B cell (primary cell): ENCODE measurements around the gene CAV2. TPM values are rescaled to one million over a fixed set of nuclear protein-coding genes. Genes with fewer than 3 reads are reported as not detected.

Source experiments
- ATAC-seq: fragments of 200-7000 bp; cut with Tn5 transposase; one replicate; pipeline ENCODE4 v1.10.0; 2021; ENCODE audit warnings: low read depth, mild to moderate bottlenecking, moderate number of reproducible peaks, moderate library complexity
- CTCF ChIA-PET: fragments of 350-600 bp; sonication (Branson Sonifier 250); formaldehyde crosslinking; loops from one replicate; lab custom pipeline; 2021; ENCODE audit warnings: antibody characterized with exemption, inconsistent platforms; lab: Charles Lee
- POLR2A ChIA-PET: fragments of 350-600 bp; sonication (Branson Sonifier 250); formaldehyde crosslinking; loops from one replicate; lab custom pipeline; 2021; ENCODE audit warnings: antibody characterized with exemption; lab: Charles Lee
- DNase-seq: peaks from one replicate; pipeline ENCODE4 v3.0.0; 2013
- H2AFZ ChIP-seq: 2 replicates; pipeline ENCODE4 v1.6.1; 2012; ENCODE audit warnings: mild to moderate bottlenecking, low read depth, low read length; ENCODE audit not compliant: insufficient read depth, poor library complexity, severe bottlenecking
- H3K27ac ChIP-seq, 2 donors: 1 replicate in 1 of 2; 2 replicates in 1 of 2; pipeline ENCODE4 v1.5.1; 2012 to 2013; ENCODE audit warnings: low read length in 2 of 2, mild to moderate bottlenecking in 2 of 2, moderate library complexity in 1 of 2
- H3K27me3 ChIP-seq, 4 experiments: fragments of 200-600 bp in 1 of 4; sonication (generic) in 1 of 4; replicated peaks in 1 of 4; 1 replicate in 2 of 4; 2 replicates in 2 of 4; pipeline versions ENCODE4 v1.6.1 to v1.7.0; 2013 to 2016; ENCODE audit warnings: low read length in 3 of 4, mild to moderate bottlenecking in 2 of 4, mixed read lengths in 1 of 4, moderate library complexity in 1 of 4; ENCODE audit not compliant: insufficient read depth in 4 of 4, control insufficient read depth in 3 of 4; ENCODE audit errors: control extremely low read depth in 1 of 4
- H3K36me3 ChIP-seq, 2 experiments: replicated peaks in 1 of 2; 1 replicate in 1 of 2; 2 replicates in 1 of 2; pipeline versions ENCODE4 v1.6.1 to v1.7.1; 2013; ENCODE audit warnings: low read length in 1 of 2; ENCODE audit not compliant: insufficient read depth in 2 of 2, control insufficient read depth in 1 of 2; ENCODE audit errors: control extremely low read depth in 1 of 2, extremely low read depth in 1 of 2
- H3K4me1 ChIP-seq, 2 donors: fragments of 200-600 bp in 1 of 2; sonication (generic) in 1 of 2; 1 replicate in 1 of 2; 2 replicates in 1 of 2; pipeline versions ENCODE4 v1.5.1 to v1.6.1; 2013 to 2017; ENCODE audit warnings: low read length in 2 of 2; ENCODE audit not compliant: control insufficient read depth in 2 of 2, insufficient read depth in 2 of 2
- H3K4me2 ChIP-seq: replicated peaks from 2 replicates; pipeline ENCODE3; 2012; ENCODE audit warnings: mild to moderate bottlenecking, low read depth, low read length; ENCODE audit not compliant: poor library complexity, severe bottlenecking
- H3K4me3 ChIP-seq, 5 experiments: fragments of 200-600 bp in 1 of 5; sonication (generic) in 1 of 5; 1 replicate in 3 of 5; 2 replicates in 2 of 5; pipeline versions ENCODE4 v1.5.1 to v1.7.0; 2011 to 2016; ENCODE audit warnings: low read length in 4 of 5, mild to moderate bottlenecking in 4 of 5, low read depth in 2 of 5, control low read depth in 1 of 5, moderate library complexity in 1 of 5; ENCODE audit not compliant: insufficient read depth in 1 of 5; ENCODE audit errors: control extremely low read depth in 1 of 5, extremely low read depth in 1 of 5
- H3K79me2 ChIP-seq: fragments of 200-600 bp; sonication (generic); one replicate; pipeline ENCODE4 v1.6.0; 2016; ENCODE audit warnings: low read length; ENCODE audit not compliant: control insufficient read depth, insufficient read depth
- H3K9ac ChIP-seq: fragments of 200-600 bp; sonication (generic); 2 replicates; pipeline ENCODE4 v1.6.1; 2017; ENCODE audit warnings: mild to moderate bottlenecking, low read length, moderate library complexity
- H3K9me3 ChIP-seq, 3 donors: one replicate each; pipeline versions ENCODE4 v1.6.1 to v1.7.1; 2013; ENCODE audit warnings: low read length in 2 of 3; ENCODE audit not compliant: control insufficient read depth in 2 of 3, insufficient read depth in 1 of 3; ENCODE audit errors: control extremely low read depth in 1 of 3
- H4K20me1 ChIP-seq: 2 replicates; pipeline ENCODE4 v1.6.0; 2012; ENCODE audit warnings: mild to moderate bottlenecking, low read length; ENCODE audit not compliant: insufficient read depth, control insufficient read depth, poor library complexity, severe bottlenecking
- H3K27ac Mint-ChIP-seq: one replicate; pipeline ENCODE4 v1.8.0; 2021; ENCODE audit warnings: mixed read lengths
- H3K27me3 Mint-ChIP-seq: one replicate; pipeline ENCODE4 v1.8.0; 2021; ENCODE audit warnings: mixed read lengths
- H3K4me1 Mint-ChIP-seq: one replicate; pipeline ENCODE4 v1.8.0; 2021; ENCODE audit warnings: mixed read lengths
- H3K4me3 Mint-ChIP-seq: one replicate; pipeline ENCODE4 v1.8.0; 2021; ENCODE audit warnings: mixed read lengths
- H3K9me3 Mint-ChIP-seq: one replicate; pipeline ENCODE4 v1.8.0; 2022; ENCODE audit warnings: mixed read lengths; ENCODE audit not compliant: insufficient read depth
- CTCF ChIP-seq: fragments of 200-600 bp; IDR thresholded peaks from one replicate; pipeline ENCODE4 v1.8.0; 2022; ENCODE audit warnings: antibody characterized with exemption, mild to moderate bottlenecking
- EZH2 ChIP-seq: IDR thresholded peaks from 2 replicates; pipeline ENCODE4 v1.6.1; 2012; ENCODE audit warnings: borderline replicate concordance, low read depth, mild to moderate bottlenecking, moderate library complexity, low read length; ENCODE audit not compliant: insufficient read depth, poor library complexity, severe bottlenecking
- WGBS: methylation state at CpG from one replicate; pipeline ENCODE4 v1.1.5; 2013; ENCODE audit warnings: missing lambda C conversion rate; ENCODE audit not compliant: insufficient coverage; 5-methylcytosine and 5-hydroxymethylcytosine counted together
- intact Hi-C: fragments of 100-400 bp; cut with micrococcal nuclease; formaldehyde crosslinking; loops from one replicate; pipeline ENCODE4 v1.10.0; 2022
- polyA plus RNA-seq: library from polyadenylated mRNA; depleted of rRNA; stranded (reverse); fragments of >200 nt; gene quantifications from 2 replicates; pipeline ENCODE4 v1.2.3, GENCODE V29; 2012
- total RNA-seq, 2 donors: library from RNA; stranded (reverse); fragments of 120-200 nt in 1 of 2; gene quantifications; 1 replicate in 1 of 2; 2 replicates in 1 of 2; pipeline versions ENCODE4 v1.2.3 to v1.2.4, GENCODE V29; 2013 to 2022

The CAV2 gene
- total and polyA plus RNA-seq, 2 donors (not counting 1 experiment from before 2014, with no cell fraction given): not detected

- Mint-ChIP-seq H3K27ac (no peak overlapping the region), H3K27me3 (peaks cover 41% of the 10 kb centered on the region), H3K4me3 (no peak overlapping the region), H3K4me1 (peaks cover 14% of the 10 kb centered on the region), H3K9me3 (no peaks in the 10 kb centered on the region)
- H3K4me3 ChIP-seq: no peak overlapping the region
- H3K9me3 ChIP-seq: peaks cover 0 to 8% (median 0%) of the 10 kb centered on the region in 3 donors
- H3K27me3 ChIP-seq: peaks cover 0 to 40% (median 25%) of the 10 kb centered on the region in 4 experiments
- H2AFZ ChIP-seq: no peak overlapping the region
- ChIA-PET CTCF (interaction anchor here (0.7 to 1.7 kb wide), 2 partner anchors 24 to 470 kb away, joined by 3 to 5 read pairs; no protein-coding TSS in a partner anchor), POLR2A (no interaction called here)
- H3K27ac ChIP-seq: no peak overlapping the region
- WGBS: no CpG with 5 or more reads among the region's 5 CpGs
- H3K36me3 ChIP-seq: no peaks in the 10 kb centered on the region
- H3K9ac ChIP-seq: no peak overlapping the region
- no peak for DNase-seq
- no peaks in the 10 kb centered on the region for H4K20me1 ChIP-seq
- peaks cover 16 to 18% of the 10 kb centered on the region in 2 donors for H3K4me1 ChIP-seq
- intact Hi-C loops: no loop called here
- no peak overlapping the region for H3K4me2 ChIP-seq
- TF ChIP-seq CTCF: no peak
- no peak for TF ChIP-seq EZH2
- H3K79me2 ChIP-seq: no peaks in the 10 kb centered on the region
- no peak for ATAC-seq
Measured at GRCh38 chr7:116501425-116502167, 2.1 kb downstream of the CAV2 start.
